A172 (cell line): ENCODE results near the gene PLD1. TPM values are rescaled to one million over a fixed set of nuclear protein-coding genes. Genes with fewer than 3 reads are reported as not detected.

Experiments used
- DNase-seq: peaks from one replicate; pipeline ENCODE4 v3.0.0-alpha.2; 2015; ENCODE audit warnings: low spot score
- total RNA-seq: library from RNA; depleted of rRNA; stranded (reverse); fragments of >200 nt; shearing (Covaris generic); gene quantifications from 2 replicates; pipeline ENCODE4 v1.2.3, GENCODE V29; 2014

PLD1 gene
- total RNA-seq, 1 experiment from 2014 or later, result 15.9 TPM

DNA sequence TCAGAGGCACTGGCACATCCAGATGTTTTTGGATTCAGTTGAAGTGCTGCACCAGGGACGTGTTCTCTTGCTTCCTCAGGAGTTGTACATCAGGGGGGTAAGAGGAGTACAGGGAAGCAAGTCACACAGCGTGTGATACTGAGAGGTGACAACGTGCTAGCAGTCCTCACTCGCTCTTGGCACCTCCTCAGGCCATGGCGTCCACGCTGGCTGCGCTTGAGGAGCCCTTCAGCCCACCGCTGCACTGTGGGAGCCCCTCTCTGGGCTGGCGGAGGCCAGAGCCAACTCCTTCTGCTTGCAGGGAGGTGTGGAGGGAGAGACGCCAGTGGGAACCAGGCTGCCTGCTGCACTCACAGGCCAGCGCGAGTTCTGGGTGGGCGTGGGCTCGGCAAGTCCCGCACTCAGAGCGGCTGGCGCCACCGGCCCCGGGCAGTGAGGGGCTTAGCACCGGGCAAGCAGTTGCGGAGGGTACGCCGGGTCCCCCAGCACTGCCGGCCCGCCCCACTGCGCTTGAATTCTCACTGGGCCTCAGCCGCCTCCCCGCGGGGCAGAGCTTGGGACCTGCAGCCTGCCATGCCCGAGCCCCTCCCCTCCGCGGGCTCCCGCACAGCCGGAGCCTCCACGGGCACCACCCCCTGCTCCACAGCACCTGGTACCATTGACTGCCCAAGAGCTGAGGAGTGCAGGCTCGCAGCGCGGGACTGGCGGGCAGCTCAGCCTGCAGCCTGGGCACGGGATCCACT is 64.5 kb downstream of the PLD1 start:
- no peak for DNase-seq

- no peak for DNase-seq
Measured at GRCh38 chr3:171744158-171744741, 66.0 kb downstream of the PLD1 start.

DNA sequence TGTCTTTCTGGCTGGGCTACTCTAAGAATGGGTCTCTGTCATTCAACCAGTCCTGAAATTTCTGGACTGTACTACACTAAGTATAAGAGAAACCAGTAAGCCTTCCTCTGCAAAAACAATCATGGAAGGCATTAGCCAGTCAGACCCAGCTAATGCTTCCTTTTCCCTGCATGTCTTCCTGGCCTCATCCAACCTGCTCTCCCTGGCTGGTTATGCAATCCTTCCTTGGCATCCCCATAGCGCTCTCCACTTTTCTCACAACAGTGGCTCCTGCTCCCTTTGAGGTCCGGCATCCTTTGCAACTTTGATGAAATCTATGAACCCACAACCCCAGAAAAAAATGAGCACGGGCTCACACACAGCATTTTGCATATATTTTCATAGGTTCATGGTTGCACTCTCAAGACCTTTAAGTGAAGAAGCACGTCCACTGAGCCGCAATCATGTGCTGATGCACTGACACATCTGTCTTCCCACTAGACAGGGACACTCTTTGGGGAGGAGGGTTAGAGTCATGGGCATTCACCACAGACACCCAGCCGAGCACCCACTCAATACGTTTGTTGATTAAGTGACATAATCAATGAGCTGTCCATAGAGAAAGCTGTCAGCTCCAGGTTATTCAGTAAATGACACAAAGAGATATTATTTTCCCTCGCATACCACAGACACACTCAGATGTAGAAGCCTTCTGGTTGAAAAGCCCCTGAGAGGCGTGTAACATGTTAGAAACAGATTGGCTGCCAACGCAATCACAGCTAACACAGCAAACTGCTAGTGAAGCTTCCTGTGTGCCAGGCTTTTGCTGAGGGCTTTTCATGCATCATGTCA is 66.7 kb downstream of the PLD1 start:
- no peak for DNase-seq

GRCh38 chr3:171741377-171741776 is 68.9 kb downstream of the PLD1 start:
- DNase-seq, result no peak

DNA sequence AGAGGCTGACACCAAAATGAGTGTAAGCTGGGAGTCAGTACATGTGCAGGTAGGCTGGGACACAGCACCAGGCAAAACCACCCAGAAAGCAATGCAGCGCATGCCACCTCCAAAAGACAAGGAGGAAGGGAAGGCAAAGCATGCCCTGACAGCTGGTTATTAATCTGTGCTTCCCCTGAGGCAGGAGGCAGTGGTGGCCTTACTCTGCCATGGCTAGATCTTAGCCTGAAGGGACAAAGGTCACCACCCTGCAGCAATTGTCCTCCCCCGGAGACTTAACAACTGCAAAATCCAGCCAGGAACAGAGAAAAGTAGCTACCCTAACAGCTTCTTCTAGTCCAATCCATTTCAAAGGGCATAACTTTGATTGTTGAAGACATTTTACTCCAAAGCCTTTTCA is 73.7 kb downstream of the PLD1 start:
- no peak for DNase-seq

DNA sequence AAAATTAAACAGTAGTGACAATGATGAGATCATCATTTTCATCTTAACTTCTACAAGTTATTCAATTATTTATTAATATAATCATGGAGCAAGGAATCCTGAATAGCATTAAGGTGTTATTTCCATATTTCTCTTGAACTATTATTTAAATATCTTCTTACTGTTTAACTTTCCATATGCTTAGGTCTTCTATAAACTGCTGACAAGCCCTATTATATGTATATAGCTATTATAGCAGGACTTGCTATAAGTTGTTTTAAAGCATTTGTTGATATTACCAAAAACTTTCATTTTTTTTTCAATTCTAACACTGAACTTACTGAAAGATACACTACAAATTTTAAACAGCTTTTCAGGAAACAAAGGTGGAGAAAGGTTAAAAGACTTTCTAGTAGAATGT is 76.7 kb downstream of the PLD1 start:
- no peak for DNase-seq

DNA sequence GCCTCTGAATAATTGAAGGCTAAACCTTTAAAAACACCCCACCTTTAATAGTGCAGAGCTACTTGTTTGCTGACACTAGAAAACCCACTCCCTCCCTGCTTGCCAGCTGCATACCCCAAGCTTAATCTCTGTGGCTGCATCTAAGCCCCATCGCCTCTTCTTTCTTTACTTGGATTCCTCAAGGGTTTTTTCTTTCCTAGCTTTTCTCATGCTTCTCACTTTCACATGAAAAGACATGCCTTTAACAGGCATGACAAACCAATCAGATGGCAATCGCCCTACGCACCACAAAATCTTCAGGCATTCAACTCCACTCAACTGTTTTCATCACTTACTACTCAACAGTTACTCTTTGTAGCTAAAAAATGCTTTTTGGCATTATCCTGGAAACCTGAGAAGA is 77.5 kb downstream of the PLD1 start:
- DNase-seq, result no peak

GRCh38 chr3:171731691-171732090 is 78.6 kb downstream of the PLD1 start:
- no peak for DNase-seq

DNA sequence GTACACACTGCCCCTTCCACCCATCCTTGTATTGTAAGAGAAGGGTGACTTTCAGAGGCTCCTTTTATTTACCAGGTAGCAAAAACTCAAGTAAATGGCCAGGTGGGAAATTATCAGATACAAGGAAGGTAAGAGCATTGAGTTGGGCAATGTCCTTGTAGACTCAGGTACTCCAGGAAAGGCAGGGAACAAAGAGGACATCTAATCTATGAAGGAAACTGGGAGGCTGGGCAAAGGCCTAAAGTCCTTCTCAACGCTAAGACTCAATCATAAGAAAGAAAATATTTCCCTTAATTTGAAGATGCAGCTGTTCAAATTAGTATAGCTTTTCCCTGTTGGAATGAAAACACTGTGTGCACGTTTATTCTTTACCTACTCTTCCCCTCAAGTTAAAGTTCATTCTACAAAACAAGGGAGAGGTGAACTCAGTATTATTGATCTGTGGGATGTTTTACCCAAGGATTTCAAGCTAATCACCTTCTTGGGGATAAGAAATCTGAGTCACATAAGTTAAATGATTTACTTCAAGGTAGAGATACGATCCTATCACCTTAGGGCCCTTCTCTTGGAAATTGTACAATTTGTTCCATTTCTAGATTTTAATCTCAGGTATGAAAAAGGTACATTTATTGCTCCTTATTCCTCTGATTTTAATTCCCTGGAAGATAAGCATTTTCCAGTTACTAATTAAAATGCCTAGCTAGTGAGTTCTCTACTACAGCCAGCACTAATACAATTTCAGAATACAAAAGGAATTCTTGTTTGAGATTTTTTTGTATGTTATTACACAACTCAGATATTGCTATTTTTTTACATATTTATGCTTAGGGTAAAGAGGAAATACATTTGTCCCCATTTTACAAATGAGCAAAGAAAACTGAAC is 80.6 kb downstream of the PLD1 start:
- no peak for DNase-seq

GRCh38 chr3:171727288-171727687 is 83.0 kb downstream of the PLD1 start:
- no peak for DNase-seq

DNA sequence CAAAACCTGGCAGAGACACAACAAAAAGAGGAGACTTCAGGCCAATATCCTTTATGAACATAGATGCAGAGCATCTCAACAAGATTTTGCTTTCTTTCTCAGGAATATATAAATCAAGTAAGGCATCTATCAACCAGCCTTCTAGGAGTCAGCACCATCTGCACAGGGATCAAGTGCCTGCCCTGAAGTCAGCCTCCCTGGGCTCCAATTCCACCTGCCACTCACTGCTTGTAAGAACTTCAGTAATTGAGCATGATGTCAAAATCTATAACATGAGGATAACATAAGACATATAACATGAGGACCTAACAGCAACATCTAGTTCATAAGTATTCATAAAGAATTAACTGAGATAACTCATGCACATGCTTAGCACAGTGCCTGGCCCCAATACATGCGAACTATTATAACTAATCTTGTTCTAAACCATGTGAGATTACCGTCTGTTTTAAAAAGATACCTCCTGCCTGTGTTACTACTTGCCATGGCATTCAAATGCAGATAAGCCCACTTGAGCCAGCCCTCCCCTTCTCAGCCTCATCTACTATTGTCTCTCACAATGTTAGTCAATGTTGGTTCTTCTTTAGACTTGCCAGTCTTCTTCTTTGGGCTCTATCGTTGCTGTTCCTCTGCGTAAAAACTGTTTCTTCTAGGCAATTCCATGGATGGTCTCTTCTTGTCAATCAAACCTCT is 91.6 kb downstream of the PLD1 start:
- DNase-seq, result no peak

DNA sequence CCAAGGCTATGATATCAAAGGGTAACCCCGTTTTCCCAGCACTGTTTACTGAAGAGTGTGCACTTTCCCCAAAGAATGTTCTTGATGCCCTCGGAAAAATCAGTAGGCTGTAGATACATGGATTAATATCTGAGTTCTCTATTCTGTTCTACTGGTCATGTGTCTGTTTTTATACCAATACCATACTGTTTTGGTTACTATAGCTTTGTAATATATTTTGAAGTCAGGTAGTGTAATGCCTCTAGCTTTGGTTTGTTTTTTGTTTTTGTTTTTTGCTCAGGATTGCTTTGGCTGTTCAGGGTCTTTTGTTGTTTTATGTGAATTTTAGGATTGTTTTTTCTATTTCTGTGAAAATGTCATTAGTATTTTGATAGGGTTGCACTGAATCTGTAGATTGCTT is 95.1 kb downstream of the PLD1 start:
- no peak for DNase-seq

DNA sequence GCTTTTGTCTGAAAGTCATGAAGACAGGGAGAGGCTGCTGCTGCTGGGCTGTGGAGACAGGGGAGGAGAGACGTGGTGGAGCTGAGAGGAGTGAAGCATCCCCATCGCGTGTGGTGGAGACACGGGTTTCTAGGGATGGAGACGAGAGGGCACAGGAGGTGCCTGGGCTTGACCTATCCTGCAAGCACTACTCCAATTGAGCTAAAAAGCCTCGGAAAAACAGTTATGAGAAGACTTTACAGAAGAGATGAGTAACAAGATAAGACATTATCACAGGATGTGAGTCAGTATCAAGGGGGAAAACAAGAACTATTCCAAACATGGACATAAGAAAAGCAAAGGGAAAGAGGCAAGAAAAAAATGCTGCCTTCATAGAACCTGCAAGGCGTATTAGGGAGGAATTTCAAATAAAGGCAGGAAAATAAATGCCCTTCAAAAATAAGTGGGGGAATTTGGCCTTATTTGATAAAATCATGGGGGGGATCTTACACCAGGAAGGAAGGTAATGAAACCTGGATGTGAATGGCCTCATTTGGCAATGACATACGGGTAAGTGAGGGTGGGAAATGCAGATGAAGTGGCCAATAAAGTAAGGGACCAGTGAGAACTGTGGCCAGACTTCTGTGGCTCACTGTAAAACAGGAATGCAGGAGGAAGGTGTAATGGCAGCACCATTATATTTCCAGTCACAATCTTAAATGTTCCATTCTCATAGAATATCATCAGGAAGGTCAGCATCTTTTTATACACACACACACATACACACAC is 97.9 kb downstream of the PLD1 start:
- DNase-seq, result peak; percentile 89

DNA sequence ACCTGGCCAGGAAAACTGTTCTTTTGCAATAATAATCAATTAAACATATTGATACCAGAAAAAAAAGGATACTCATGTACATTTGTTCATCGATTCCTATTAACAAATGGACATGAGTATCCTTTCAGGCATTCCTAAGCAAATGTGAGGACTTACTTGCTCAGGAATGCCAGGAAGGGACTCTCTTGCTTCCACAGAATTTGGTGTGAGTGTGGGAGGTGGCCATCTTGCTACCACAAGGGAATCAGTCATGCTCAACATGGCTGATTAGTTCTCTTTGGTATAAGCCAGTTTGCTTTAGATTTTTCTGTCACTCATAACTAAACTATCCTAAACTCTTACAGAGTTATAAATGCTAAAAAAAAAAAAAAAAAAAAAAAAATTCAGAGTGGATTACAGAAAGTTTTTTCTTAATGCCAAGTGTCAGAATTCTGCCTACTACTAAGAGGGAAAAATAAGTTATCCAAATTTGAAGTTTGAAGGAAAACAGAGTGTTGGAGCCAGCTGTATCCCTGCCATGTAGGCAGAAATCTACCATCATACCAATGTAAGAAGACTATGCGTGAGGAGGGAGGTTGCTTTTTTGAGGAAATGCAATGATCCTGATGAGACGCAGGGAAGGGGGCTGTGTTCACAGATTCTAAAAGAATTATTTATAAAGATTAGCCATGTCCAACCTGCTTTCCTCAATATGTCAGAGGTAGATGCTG is 98.7 kb downstream of the PLD1 start:
- peak; percentile 40 for DNase-seq

- no peak for DNase-seq
Measured at GRCh38 chr3:171710359-171710758, 99.9 kb downstream of the PLD1 start.

GRCh38 chr3:171704814-171705213 is 105.5 kb downstream of the PLD1 start:
- no peak for DNase-seq

GRCh38 chr3:171704002-171704401 is 106.3 kb downstream of the PLD1 start:
- peak; percentile 61 for DNase-seq

GRCh38 chr3:171703144-171703543 is 107.1 kb downstream of the PLD1 start:
- no peak for DNase-seq

- no peak for DNase-seq
Measured at GRCh38 chr3:171700653-171701052, 109.6 kb downstream of the PLD1 start.

- DNase-seq, result no peak
Measured at GRCh38 chr3:171700157-171700556, 110.1 kb downstream of the PLD1 start.
